Neuronal stem cell (in vitro differentiated cells): Measurements from ENCODE around the gene SLITRK4.
A peak's percentile ranks its signal among the peaks of the same experiment; 100 is the strongest.

Experiments used
- DNase-seq: peaks from one replicate; pipeline ENCODE4 v3.0.0-alpha.2; 2013; ENCODE audit warnings: low spot score
- H2AFZ ChIP-seq: one replicate; pipeline ENCODE4 v1.6.1; 2013; ENCODE audit warnings: mild to moderate bottlenecking, low read length, inconsistent platforms
- H2AK5ac ChIP-seq: 2 replicates; pipeline ENCODE4 v1.6.1; 2013; ENCODE audit warnings: low read depth, mild to moderate bottlenecking, inconsistent platforms, low read length, moderate library complexity, mixed read lengths
- H2BK120ac ChIP-seq: 2 replicates; pipeline ENCODE4 v1.6.1; 2013; ENCODE audit warnings: low read depth, mild to moderate bottlenecking, inconsistent platforms, low read length, moderate library complexity, mixed read lengths
- H2BK12ac ChIP-seq: one replicate; pipeline ENCODE4 v1.6.1; 2013; ENCODE audit warnings: low read length, inconsistent platforms
- H2BK15ac ChIP-seq: 2 replicates; pipeline ENCODE4 v1.6.1; 2013; ENCODE audit warnings: mild to moderate bottlenecking, low read length, inconsistent platforms, mixed read lengths
- H2BK5ac ChIP-seq: one replicate; pipeline ENCODE4 v1.6.1; 2013; ENCODE audit warnings: inconsistent platforms, mild to moderate bottlenecking, low read length, moderate library complexity
- H3K14ac ChIP-seq: one replicate; pipeline ENCODE4 v1.6.1; 2013; ENCODE audit warnings: low read length, inconsistent platforms
- H3K18ac ChIP-seq: 2 replicates; pipeline ENCODE4 v1.6.1; 2013; ENCODE audit warnings: low read length, inconsistent platforms
- H3K23ac ChIP-seq: 2 replicates; pipeline ENCODE4 v1.6.1; 2013; ENCODE audit warnings: low read depth, mild to moderate bottlenecking, mixed read lengths, low read length, inconsistent platforms; ENCODE audit not compliant: poor library complexity
- H3K27ac ChIP-seq: replicated peaks from 3 replicates; pipeline ENCODE4 v1.5.1; 2013; ENCODE audit warnings: low read length, inconsistent platforms
- H3K27me3 ChIP-seq, 3 experiments: 2 replicates each; pipeline ENCODE4 v1.6.1; 2013; ENCODE audit warnings: low read length in 3 of 3, mild to moderate bottlenecking in 2 of 3, inconsistent platforms in 1 of 3, low read depth in 1 of 3, mixed read lengths in 1 of 3, moderate library complexity in 1 of 3; ENCODE audit not compliant: control insufficient read depth in 3 of 3, insufficient read depth in 3 of 3
- H3K36me3 ChIP-seq, 2 donors: replicated peaks in 1 of 2; 2 replicates each; pipeline ENCODE4 v1.6.1; 2013; ENCODE audit warnings: low read length in 2 of 2; ENCODE audit not compliant: control insufficient read depth in 2 of 2, insufficient read depth in 2 of 2
- H3K4ac ChIP-seq: 2 replicates; pipeline ENCODE4 v1.6.1; 2013; ENCODE audit warnings: inconsistent platforms, mild to moderate bottlenecking, low read length, moderate library complexity
- H3K4me1 ChIP-seq, 2 donors: 1 replicate in 1 of 2; 2 replicates in 1 of 2; pipeline ENCODE4 v1.6.1; 2013; ENCODE audit warnings: low read length in 2 of 2, low read depth in 1 of 2; ENCODE audit not compliant: control insufficient read depth in 2 of 2, insufficient read depth in 1 of 2
- H3K4me2 ChIP-seq: one replicate; pipeline ENCODE4 v1.6.1; 2013; ENCODE audit warnings: mild to moderate bottlenecking, low read length, inconsistent platforms; ENCODE audit not compliant: insufficient read depth, poor library complexity, severe bottlenecking
- H3K4me3 ChIP-seq, 2 donors: 2 replicates each; pipeline ENCODE4 v1.5.1; 2013; ENCODE audit warnings: low read length in 2 of 2, mild to moderate bottlenecking in 2 of 2, inconsistent platforms in 1 of 2, moderate library complexity in 1 of 2
- H3K79me1 ChIP-seq: one replicate; pipeline ENCODE4 v1.6.1; 2013; ENCODE audit warnings: low read depth, mild to moderate bottlenecking, inconsistent platforms, low read length, moderate library complexity
- H3K9ac ChIP-seq: one replicate; pipeline ENCODE4 v1.6.1; 2013; ENCODE audit warnings: mild to moderate bottlenecking, low read depth, low read length, inconsistent platforms; ENCODE audit not compliant: poor library complexity
- H3K9me3 ChIP-seq, 2 donors: replicated peaks in 1 of 2; 2 replicates each; pipeline versions ENCODE3 to v1.6.1; 2013; ENCODE audit warnings: low read length in 2 of 2, mild to moderate bottlenecking in 2 of 2, inconsistent platforms in 1 of 2, low read depth in 1 of 2, mixed read lengths in 1 of 2, moderate library complexity in 1 of 2; ENCODE audit not compliant: control insufficient read depth in 2 of 2, insufficient read depth in 1 of 2
- H4K8ac ChIP-seq: one replicate; pipeline ENCODE4 v1.6.1; 2013; ENCODE audit warnings: low read depth, mild to moderate bottlenecking, inconsistent platforms, low read length, moderate library complexity
- H4K91ac ChIP-seq: one replicate; pipeline ENCODE4 v1.6.1; 2013; ENCODE audit warnings: low read length, low read depth, mild to moderate bottlenecking, inconsistent platforms; ENCODE audit not compliant: poor library complexity
- WGBS, 2 donors: extraction: QIAGEN DNeasy Blood & Tissue Kit; methylation state at CpG; one replicate each; pipeline ENCODE4 v1.1.7; 2013; ENCODE audit warnings: missing lambda C conversion rate in 2 of 2, mixed read lengths in 1 of 2; ENCODE audit not compliant: insufficient read length in 2 of 2, insufficient replicate concordance in 1 of 2; ENCODE audit errors: extremely low coverage in 2 of 2; 5-methylcytosine and 5-hydroxymethylcytosine counted together

The SLITRK4 gene

GRCh38 chrX:143642426-143642825 lies 6.5 kb upstream of the SLITRK4 start:
- Histone ChIP-seq H3K27ac (no peak overlapping the region), H3K14ac (no peak overlapping the region), H3K79me1 (no peaks in the 10 kb centered on the region), H3K36me3 (no peaks in the 10 kb centered on the region), H2BK5ac (no peak overlapping the region), H2AK5ac (no peak overlapping the region), H3K4me3 (no peak overlapping the region), H3K27me3 (no peaks in the 10 kb centered on the region), H3K4ac (no peak overlapping the region), H2BK120ac (no peak overlapping the region), H2BK12ac (no peak overlapping the region), H2BK15ac (no peak overlapping the region), H3K9me3 (no peaks in the 10 kb centered on the region), H3K4me2 (no peak overlapping the region), H3K4me1 (no peaks in the 10 kb centered on the region), H3K23ac (no peak overlapping the region), H4K8ac (no peak overlapping the region), H4K91ac (no peak overlapping the region), H3K9ac (no peak overlapping the region), H2AFZ (no peak overlapping the region), H3K18ac (no peak overlapping the region)
- DNase-seq: no peak
- WGBS, 2 donors: no CpG with 5 or more reads among the region's 3 CpGs

GRCh38 chrX:143636831-143637230 lies 930 bp upstream of the SLITRK4 start:
- Histone ChIP-seq H2AFZ (no peak overlapping the region), H3K4me2 (no peak overlapping the region), H2BK15ac (no peak overlapping the region), H3K4me1 (peaks cover 0 to 2% of the 10 kb centered on the region in 2 donors), H2BK12ac (no peak overlapping the region), H2AK5ac (no peak overlapping the region), H2BK120ac (no peak overlapping the region), H3K36me3 (no peaks in the 10 kb centered on the region), H3K14ac (no peak overlapping the region), H4K91ac (no peak overlapping the region), H3K18ac (no peak overlapping the region), H4K8ac (no peak overlapping the region), H3K27me3 (peaks cover 0 to 37% (median 0%) of the 10 kb centered on the region in 3 experiments), H3K9ac (no peak overlapping the region), H2BK5ac (no peak overlapping the region), H3K23ac (no peak overlapping the region), H3K9me3 (no peaks in the 10 kb centered on the region), H3K79me1 (no peaks in the 10 kb centered on the region), H3K4me3 (no peak overlapping the region), H3K27ac (no peak overlapping the region), H3K4ac (no peak overlapping the region)
- no CpG with 5 or more reads among the region's 2 CpGs for WGBS, 2 donors
- no peak for DNase-seq

- no peak overlapping the region for H4K8ac ChIP-seq
- peak overlapping the region; percentile 38 for H3K18ac ChIP-seq
- peak overlapping the region; percentile 28 to 89 for H3K4me3 ChIP-seq
- H2BK5ac ChIP-seq: no peak overlapping the region
- H2BK12ac ChIP-seq: no peak overlapping the region
- peak overlapping the region; percentile 73 for H2AFZ ChIP-seq
- H2BK120ac ChIP-seq: no peak overlapping the region
- H4K91ac ChIP-seq: no peak overlapping the region
- H3K79me1 ChIP-seq: no peaks in the 10 kb centered on the region
- peak overlapping the region; percentile 94 for H3K14ac ChIP-seq
- peak; percentile 49 for DNase-seq
- H3K27ac ChIP-seq: peak overlapping the region; percentile 73
- H3K9me3 ChIP-seq: peaks cover 0 to 2% of the 10 kb centered on the region in 2 donors
- no peaks in the 10 kb centered on the region for H3K36me3 ChIP-seq
- no peak overlapping the region for H2BK15ac ChIP-seq
- peaks cover 0 to 2% of the 10 kb centered on the region in 2 donors for H3K4me1 ChIP-seq
- peaks cover 0 to 44% (median 0%) of the 10 kb centered on the region in 3 experiments for H3K27me3 ChIP-seq
- peak overlapping the region; percentile 71 for H3K4me2 ChIP-seq
- no peak overlapping the region for H2AK5ac ChIP-seq
- no peak overlapping the region for H3K23ac ChIP-seq
- H3K9ac ChIP-seq: peak overlapping the region; percentile 86
- no peak overlapping the region for H3K4ac ChIP-seq
- WGBS, 2 donors: no CpG with 5 or more reads among the region's 67 CpGs
Measured at GRCh38 chrX:143634663-143635455, 1.0 kb downstream of the SLITRK4 start.

GRCh38 chrX:143634309-143634662 lies 1.6 kb downstream of the SLITRK4 start:
- Histone ChIP-seq H3K27me3 (peaks cover 0 to 44% (median 0%) of the 10 kb centered on the region in 3 experiments), H2BK5ac (no peak overlapping the region), H2AK5ac (no peak overlapping the region), H3K4me3 (peak overlapping the region; percentile 28 to 89), H2BK120ac (no peak overlapping the region), H3K4ac (no peak overlapping the region), H3K27ac (no peak overlapping the region), H4K91ac (no peak overlapping the region), H3K36me3 (no peaks in the 10 kb centered on the region), H3K14ac (no peak overlapping the region), H3K9me3 (peaks cover 0 to 2% of the 10 kb centered on the region in 2 donors), H3K79me1 (no peaks in the 10 kb centered on the region), H3K18ac (peak overlapping the region; percentile 80), H3K4me2 (peak overlapping the region; percentile 71), H2BK12ac (no peak overlapping the region), H3K23ac (no peak overlapping the region), H2AFZ (peak overlapping the region; percentile 73), H3K9ac (no peak overlapping the region), H4K8ac (no peak overlapping the region), H3K4me1 (peaks cover 0 to 2% of the 10 kb centered on the region in 2 donors), H2BK15ac (no peak overlapping the region)
- WGBS, 2 donors: no CpG with 5 or more reads among the region's 26 CpGs
- DNase-seq: no peak
